Measurements from ENCODE around the gene TSPEAR.
"Not testable (repeated sequence)": the region's sequence is repeated elsewhere in the genome, so short reads cannot be mapped to it uniquely, and the experiment has no call there.

Gene TSPEAR

DNA sequence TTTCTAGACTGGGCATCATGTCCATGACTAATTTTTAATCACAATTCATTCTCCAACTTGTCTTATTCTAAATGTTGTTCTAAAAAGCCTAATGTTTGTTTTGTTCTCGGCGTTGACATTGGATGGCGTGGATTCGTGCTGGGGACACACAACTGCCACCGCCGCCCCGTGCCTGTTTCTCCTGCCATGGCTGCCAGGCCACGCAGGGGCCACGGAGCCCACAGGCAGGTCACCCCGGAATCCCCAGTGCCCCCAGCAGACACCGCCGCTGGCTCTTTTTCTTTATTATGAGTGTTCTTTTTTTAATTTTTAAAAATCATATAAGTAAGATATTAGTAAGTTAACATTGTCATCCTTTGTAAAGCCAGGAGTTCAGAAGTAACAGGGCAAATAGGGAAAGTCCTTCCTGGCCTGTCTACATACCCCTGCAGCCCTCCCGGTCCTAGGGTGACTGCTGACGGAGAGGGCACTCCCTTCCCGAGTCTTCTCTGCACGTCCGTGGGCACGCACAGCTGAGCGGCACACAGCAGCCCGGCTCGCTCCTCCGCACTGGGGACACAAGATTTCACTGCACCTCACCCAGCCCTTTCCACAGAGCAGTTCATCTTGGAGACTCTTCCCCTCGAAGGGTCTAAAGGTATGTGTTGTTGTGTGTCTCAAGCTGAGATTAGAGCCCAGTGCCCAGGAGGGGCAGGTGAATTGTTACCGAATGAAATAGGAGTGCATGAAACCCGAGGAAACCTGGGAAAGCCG, 203.5 kb downstream of the TSPEAR start:
- H3K36me3 ChIP-seq: no peaks in the 10 kb centered on the region
- intact Hi-C loops (cut with DNase I; ENCODE audit: low total_unique reads): no loop called here
- peaks cover 0 to 62% of the 10 kb centered on the region in 2 donors for H3K27me3 ChIP-seq
- H3K27ac ChIP-seq: no peak overlapping the region
- no peaks in the 10 kb centered on the region for H3K9me3 ChIP-seq
- peaks cover 0 to 5% (median 2%) of the 10 kb centered on the region in 4 donors for H3K4me1 ChIP-seq
- TF ChIP-seq, protein P1, sequence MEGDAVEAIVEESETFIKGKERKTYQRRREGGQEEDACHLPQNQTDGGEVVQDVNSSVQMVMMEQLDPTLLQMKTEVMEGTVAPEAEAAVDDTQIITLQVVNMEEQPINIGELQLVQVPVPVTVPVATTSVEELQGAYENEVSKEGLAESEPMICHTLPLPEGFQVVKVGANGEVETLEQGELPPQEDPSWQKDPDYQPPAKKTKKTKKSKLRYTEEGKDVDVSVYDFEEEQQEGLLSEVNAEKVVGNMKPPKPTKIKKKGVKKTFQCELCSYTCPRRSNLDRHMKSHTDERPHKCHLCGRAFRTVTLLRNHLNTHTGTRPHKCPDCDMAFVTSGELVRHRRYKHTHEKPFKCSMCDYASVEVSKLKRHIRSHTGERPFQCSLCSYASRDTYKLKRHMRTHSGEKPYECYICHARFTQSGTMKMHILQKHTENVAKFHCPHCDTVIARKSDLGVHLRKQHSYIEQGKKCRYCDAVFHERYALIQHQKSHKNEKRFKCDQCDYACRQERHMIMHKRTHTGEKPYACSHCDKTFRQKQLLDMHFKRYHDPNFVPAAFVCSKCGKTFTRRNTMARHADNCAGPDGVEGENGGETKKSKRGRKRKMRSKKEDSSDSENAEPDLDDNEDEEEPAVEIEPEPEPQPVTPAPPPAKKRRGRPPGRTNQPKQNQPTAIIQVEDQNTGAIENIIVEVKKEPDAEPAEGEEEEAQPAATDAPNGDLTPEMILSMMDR (IDR thresholded peaks at IDR 0.05): no peak
- no peak overlapping the region for H3K4me3 ChIP-seq
- DNase-seq: no peak

GRCh38 chr21:44506279-44507255, 204.8 kb downstream of the TSPEAR start:
- Histone ChIP-seq H3K4me3 (no peak overlapping the region), H3K27ac (no peak overlapping the region), H3K4me1 (peaks cover 0 to 5% (median 2%) of the 10 kb centered on the region in 4 donors), H3K9me3 (no peaks in the 10 kb centered on the region), H3K36me3 (no peaks in the 10 kb centered on the region), H3K27me3 (peaks cover 0 to 64% of the 10 kb centered on the region in 2 donors)
- intact Hi-C loops (cut with DNase I; ENCODE audit: low total_unique reads): no loop called here
- TF ChIP-seq, protein P1 (IDR thresholded peaks at IDR 0.05): no peak
- DNase-seq: no peak

GRCh38 chr21:44505673-44506278, 205.6 kb downstream of the TSPEAR start:
- no peak overlapping the region for H3K27ac ChIP-seq
- peaks cover 0 to 63% of the 10 kb centered on the region in 2 donors for H3K27me3 ChIP-seq
- no peak overlapping the region for H3K4me3 ChIP-seq
- no peaks in the 10 kb centered on the region for H3K36me3 ChIP-seq
- no peak for DNase-seq
- TF ChIP-seq, protein P1 (IDR thresholded peaks at IDR 0.05): no peak
- intact Hi-C loops (cut with DNase I; ENCODE audit: low total_unique reads): no loop called here
- peaks cover 0 to 5% (median 2%) of the 10 kb centered on the region in 4 donors for H3K4me1 ChIP-seq
- no peaks in the 10 kb centered on the region for H3K9me3 ChIP-seq

DNA sequence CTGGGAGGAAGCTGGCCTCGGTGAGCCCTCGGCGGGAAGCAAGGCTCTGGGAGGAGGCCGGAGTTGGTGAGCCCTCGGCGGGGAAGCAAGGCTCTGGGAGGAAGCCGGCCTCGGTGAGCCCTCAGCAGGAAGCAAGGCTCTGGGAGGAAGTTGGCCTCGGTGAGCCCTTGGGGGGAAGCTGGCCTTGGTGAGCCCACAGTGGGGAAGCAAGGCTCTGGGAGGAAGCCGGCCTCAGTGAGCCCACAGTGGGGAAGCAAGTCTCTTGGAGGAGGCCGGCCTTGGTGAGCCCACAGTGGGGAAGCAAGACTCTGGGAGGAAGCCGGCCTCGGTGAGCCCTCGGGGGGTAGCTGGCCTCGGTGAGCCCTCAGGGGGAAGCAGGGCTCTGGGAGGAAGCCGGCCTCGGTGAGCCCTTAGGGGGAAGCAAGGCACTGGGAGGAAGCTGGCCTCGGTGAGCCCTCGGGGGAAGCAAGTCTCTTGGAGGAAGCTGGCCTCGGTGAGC, 207.4 kb downstream of the TSPEAR start:
- Histone ChIP-seq H3K4me1 (no peaks in the 10 kb centered on the region), H3K27ac (no peak overlapping the region), H3K9me3 (no peaks in the 10 kb centered on the region), H3K27me3 (peaks cover 0 to 60% of the 10 kb centered on the region in 2 donors), H3K36me3 (no peaks in the 10 kb centered on the region), H3K4me3 (no peak overlapping the region)
- TF ChIP-seq, protein P1 (IDR thresholded peaks at IDR 0.05): no peak
- no peak for DNase-seq
- intact Hi-C loops (cut with DNase I; ENCODE audit: low total_unique reads): no loop called here

DNA sequence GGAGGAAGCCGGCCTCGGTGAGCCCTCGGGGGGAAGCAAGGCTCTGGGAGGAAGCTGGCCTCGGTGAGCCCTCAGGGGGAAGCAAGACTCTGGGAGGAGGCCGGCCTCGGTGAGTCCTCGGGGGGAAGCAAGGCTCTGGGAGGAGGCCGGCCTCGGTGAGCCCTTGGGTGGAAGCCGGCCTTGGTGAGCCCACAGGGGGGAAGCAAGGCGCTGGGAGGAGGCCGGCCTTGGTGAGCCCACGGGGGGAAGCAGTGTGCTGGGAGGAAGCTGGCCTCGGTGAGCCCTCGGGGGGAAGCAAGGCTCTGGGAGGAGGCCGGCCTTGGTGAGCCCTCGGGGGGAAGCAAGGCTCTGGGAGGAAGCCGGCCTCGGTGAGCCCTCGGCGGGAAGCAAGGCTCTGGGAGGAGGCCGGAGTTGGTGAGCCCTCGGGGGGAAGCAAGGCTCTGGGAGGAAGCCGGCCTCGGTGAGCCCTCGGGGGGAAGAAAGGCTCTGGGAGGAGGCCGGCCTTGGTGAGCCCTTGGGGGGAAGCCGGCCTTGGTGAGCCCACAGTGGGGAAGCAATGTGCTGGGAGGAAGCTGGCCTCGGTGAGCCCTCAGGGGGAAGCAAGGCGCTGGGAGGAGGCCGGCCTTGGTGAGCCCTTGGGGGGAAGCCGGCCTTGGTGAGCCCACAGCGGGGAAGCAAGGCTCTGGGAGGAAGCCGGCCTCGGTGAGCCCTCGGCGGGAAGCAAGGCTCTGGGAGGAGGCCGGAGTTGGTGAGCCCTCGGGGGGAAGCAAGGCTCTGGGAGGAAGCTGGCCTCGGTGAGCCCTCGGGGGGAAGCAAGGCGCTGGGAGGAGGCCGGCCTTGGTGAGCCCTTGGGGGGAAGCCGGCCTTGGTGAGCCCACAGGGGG, 208.1 kb downstream of the TSPEAR start:
- H3K36me3 ChIP-seq; H3K4me3 ChIP-seq; H3K9me3 ChIP-seq; H3K27ac ChIP-seq; DNase-seq; H3K4me1 ChIP-seq; intact Hi-C loops (cut with DNase I; ENCODE audit: low total_unique reads): not testable (repeated sequence)
- H3K27me3 ChIP-seq: peaks cover 0 to 60% of the 10 kb centered on the region in 2 donors

Measured in tibial artery (tissue), 4 donors.